GM11168 (cell line): ENCODE results near the gene NRXN2.

ENCODE experiments used
- in situ Hi-C: fragments of 300-500 bp; cut with MboI; formaldehyde crosslinking; loops from one replicate; pipeline ENCODE4 v1.12.0; 2022; ENCODE audit warnings: low sequenced_read_pairs; ENCODE audit not compliant: unreplicated experiment

Gene NRXN2

DNA sequence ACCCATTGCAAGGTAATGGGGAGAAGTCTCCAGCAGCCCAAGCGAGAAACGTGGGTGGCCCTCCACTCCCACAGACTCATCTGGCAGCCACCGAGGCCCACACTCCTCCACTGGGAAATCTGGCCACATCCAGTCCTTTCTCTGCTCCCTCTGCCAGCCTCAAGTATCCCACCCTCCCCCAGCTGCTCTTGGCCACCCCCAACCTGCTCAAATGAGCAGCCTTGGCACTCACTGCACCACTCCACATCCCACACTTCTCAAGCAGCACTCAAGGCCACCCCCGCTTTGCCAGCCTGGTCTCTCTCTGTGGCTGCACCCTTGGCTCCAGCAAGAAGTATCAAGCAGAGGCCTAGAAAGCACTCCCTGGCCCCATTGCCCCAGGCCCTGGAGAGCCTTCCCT is 103.8 kb downstream of the NRXN2 start:
- in situ Hi-C loops, result no loop called here

DNA sequence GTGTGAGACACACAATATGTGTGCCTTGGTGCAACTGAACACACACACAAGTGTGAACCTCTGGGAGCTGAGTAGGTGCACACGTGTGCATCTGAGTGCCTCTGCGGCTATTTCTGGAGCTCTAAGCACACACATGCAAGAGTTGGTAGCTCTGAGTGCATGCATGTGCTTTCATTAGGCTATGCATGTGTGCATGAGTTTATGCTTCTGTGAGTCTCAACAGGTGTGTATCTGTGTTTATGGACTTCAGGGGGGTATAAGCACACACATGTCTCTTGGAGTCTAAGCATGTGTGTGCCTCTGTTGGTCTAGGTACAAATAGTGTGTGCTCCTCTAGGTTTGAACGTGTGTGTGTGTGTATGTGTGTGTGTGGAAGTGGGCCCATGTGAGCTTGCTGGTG is 106.2 kb downstream of the NRXN2 start:
- in situ Hi-C loops, result no loop called here

DNA sequence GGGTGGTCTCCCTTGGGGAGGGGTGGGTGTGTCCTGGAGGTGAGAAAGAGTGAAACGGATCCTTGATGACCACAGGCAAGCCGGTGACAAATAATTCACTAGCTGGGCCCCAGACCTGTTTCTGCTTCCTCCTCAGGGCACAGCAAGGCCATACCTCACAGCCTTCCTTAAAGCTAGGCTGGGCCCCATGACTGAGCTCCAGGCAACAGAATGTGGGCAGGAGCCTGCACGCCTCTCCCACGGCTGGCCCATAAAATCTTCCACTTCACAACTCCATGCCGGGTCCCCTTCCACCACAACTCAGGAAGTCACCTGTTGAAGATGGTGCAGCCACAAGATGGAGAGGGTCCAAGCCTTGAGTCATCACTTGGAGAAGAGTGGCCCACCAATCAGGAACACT is 108.1 kb downstream of the NRXN2 start:
- in situ Hi-C loops, result no loop called here

DNA sequence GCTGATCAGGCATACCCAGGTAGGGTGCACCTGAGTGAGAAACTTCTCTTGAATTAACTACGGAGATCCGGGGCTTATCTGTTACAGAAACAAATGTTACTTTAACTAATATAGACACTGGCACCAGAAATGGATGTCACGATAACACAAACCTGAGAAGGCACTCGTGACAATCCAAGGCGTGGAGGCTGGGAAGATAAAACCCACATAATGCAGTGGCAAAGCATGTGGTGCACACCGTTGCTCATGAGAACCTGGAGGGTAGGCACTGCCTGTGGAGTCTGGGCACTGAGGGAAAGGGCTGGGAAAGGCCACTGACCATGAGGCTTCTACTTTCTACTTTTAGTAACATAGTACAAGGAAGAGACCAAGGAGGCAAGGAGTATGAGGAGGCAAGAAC is 109.3 kb downstream of the NRXN2 start:
- in situ Hi-C loops, result no loop called here

DNA sequence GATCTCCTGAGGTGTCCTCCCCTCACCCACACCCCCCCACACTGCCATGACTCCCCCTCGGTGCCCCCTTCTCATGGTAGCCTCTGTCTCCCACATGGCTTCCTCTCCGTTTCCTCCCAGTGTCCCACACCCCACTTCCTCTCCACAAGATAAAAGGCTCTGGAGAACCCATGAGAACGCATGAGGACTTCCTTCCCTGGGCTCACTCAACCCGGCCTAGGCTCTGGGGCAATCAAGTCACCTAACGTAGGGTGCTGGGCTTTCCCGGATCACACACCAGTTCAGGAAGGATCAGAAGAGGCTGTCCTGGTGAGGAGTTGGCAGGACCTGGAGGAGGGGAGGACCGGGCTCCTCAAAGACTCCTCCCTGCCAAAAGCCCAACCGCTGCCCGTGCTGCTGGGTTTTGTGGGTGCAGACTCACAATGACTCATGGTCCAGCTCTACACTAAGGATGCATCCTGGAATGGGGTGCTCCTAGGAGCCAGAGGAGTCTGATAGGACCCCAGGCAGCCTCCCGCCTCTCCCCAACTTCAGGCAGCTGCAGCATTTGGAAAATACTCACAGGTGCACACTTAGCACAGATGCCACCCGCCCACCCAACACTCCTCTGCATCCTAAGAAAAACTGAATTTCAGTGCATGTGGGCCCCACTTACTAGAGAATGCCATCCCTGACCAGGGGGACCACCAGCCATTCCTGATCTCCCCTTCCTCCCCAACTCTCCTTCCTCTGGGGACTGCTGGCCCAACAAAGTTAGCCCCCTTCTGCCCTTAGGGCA is 110.9 kb downstream of the NRXN2 start:
- in situ Hi-C loops, result no loop called here

DNA sequence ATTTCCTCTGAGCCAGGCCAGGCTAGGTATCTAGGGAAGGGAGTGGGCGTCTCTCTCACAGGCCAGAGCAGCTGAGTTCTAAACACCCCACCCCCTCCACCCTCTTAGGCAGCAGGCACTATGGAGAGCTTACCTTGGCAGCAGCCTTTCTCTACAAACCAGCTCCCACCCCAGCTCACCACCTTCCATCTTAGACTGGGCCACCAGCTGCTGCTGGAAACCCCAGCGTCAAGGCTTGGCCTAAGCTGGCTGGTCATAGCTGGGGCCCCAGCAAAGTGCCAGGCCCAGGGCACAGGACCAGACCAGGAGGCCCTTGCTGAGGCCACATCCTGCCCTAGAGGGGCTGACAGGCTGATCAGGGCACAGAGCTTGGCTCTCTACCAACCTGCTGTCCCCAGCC is 111.8 kb downstream of the NRXN2 start:
- in situ Hi-C loops, result no loop called here

DNA sequence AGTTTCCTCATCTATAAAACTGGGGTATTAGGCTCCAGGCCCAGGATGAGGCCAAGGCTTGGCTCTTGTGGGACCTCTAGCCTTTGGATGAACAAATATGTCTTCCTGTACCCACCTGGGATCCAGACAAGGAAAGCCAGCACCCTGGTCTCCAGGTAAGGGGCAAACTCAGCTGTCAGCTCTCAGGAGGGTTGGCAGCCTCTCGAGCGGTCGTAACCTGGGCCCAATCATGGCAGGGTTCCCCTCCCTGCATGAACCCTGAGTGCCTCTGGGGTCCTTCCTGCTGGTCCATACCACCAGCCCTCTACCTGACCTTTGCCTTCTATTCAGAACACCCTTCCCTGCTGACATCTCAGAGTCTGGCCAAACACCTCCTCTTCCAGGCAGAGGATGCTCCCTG is 112.4 kb downstream of the NRXN2 start:
- in situ Hi-C loops, result no loop called here

DNA sequence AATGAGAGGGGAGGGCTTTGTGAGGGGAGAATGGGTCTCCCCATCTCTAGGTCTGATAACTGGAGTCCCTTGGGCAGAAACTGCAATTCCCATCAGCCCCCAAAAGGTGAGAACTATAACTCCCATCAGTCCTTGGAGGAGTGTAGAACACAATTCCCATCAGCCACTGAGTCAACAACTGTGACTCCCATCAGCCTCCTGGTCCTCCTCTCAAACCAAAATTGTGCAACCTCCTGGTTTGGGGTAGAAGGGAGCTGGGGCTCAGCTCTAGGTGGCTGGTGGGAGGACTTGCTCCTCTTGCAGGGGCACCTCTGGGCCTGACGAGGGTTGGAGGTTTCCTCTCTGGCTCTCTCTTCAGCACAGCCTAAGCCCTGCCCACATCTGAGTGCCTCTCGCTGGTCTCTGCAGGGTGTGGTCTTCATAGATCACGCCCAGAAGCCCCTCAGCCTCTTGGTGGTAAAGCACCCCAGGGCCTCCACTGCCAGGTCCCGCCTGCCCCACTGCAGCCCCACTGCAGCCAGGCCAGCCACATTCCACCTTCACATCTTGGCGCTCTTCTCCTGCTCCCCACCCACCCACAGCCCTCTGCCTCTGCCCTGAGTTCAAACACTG is 113.5 kb downstream of the NRXN2 start:
- in situ Hi-C loops, result no loop called here

DNA sequence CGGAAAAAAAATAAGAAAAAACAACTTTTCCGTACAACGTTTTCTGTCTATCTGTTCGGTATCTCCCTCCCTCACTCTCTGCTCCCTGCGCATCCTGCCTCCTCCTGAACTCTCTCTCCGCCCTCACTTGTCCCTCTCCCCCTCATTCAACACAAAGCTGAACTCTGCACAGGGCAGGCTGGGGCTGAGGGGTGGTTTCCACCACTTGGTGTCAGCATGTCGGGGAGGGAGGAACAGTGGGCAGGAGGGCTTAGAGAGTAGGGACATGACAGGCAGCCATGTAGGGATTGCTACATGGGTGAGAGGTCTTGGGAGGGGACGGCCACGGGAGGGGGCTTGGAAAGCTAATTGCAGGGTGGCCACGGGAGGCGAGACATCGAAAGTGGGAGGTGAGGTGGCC is 114.4 kb downstream of the NRXN2 start:
- in situ Hi-C loops, result no loop called here

DNA sequence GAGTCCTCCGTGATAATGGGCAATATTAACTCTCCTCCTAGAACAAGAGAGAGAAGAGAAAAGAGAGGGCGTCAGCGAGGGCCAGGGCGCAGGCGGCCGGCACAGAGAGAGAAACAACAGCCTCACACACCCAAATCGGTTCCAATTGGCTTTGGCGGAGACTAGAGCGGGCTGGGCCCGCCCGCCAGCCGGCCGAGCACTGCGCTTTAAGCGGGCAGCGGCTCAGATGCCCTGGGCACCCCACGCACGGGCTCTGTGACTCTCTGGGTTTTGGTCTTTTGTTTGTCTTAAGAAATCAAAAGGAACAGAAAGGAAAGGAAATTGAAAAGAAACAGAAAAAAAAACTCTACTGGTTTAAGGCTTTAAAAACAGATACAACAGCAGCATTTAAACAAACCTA is 115.0 kb downstream of the NRXN2 start:
- in situ Hi-C loops, result no loop called here

DNA sequence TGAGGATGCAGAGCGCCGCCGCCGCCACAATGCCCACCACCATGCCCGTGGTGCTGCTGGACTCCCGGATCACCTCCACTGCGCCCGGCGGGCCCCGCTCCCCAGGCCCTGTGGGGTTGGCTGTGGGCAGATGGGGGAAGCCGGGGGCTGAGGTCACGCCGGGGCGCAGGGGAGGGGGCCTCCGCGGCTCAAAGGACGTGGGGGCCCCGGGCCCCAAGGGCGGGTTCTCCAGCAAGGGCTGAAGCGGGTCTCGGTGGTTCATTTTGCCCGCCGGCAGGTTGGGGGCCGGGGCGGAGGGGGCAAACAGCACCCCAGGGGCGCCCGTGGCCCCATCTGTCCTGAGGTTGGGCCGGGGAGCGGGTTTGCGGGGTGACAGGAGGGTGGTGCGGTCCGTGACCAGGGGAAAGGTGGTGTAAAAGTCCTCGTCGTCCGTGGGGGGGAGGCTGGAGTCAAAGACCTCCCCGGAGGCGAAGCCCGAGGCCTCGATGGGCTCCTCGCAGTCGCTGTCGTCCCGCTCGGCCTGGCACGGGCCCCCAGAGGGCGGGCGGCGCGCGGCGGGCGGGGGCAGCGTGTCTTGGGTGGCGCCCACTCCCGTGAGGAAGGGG is 115.5 kb downstream of the NRXN2 start:
- in situ Hi-C loops, result no loop called here

DNA sequence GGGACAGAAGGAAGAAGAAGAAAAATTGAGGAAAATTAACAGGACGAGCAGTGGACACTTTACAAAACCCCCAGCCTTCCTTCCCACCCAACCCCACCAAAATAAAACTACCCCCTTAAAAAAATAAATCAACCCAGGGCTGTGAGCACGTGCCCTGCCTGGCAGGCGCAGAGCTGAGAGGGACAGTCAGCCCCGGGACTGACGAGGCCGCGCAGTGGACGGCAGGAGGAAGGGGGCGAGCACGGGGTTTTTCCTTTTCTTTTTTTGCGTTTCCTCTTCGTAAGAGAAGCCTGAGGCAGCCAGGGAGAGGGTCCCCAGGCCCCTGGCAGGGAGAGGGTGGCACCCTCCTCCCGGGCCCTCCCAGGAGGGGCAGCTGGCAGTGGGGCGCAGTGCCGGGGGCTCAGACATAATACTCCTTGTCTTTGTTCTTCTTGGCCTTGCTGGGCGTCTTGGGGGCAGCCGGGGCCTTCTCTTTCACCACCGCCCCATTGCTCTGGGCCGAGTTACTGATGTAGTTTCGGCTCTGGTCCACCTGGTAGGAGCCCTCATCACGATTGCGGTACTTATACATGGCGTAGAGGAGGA is 116.1 kb downstream of the NRXN2 start:
- in situ Hi-C loops, result no loop called here

DNA sequence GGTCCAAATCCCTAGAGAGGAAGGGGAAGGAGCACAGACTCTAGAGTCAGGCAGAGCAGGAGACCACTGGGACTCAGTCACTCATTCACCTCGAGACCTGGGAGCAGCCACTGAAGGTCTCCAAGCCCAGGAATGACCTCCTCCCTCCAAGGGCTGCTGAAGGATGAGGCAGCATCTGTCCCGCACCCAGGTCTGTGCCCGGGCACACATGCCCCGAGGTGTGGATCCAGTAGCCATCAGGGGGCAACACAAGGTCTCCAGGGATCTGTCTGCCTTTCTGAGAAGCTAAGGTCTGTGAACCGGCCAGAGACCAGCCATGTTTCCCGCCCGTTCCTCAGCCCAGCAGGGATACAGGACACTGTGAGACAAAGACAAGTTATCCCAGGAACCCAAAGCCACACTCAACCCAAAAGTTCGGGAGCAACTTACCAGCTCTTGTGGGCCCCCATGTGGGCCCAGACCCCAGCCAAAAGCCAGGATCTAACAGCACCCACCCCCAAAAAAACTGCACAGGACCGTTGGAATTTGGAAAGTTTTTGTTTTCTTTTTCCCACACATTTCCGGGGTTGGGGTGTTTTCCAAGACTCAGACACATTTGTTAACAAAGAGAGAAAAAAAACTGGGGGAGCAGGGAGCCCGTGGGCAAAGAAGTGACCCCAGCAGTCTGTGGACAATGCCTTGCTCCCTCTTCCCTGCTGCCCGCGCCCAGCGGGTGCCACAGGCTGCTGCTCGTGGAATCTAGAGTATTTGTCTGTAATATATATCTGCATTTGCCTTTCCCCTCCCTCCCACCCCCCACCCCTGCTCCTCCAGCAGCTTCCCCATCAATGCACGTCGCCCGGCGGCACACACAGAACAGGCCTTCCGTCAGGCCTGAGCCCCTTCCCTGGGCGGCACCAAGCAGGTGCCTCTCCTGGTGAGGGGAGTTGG is 117.1 kb downstream of the NRXN2 start:
- in situ Hi-C loops, result no loop called here

DNA sequence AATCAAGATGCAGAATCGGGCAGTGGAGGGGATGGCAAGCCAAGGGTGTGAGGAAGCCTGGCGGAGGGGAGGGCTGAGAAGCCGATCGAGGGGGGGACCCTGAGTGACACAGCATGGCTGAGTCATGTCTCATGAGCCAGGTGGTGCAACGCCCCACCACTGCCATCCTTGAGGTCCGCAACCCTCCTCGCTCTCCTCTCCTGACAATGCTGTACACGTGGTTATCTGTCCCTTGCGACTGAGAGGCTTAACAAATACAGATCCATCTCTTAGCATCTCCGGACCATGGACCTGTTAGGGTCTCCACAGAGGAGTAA is 117.8 kb downstream of the NRXN2 start:
- in situ Hi-C loops, result no loop called here

DNA sequence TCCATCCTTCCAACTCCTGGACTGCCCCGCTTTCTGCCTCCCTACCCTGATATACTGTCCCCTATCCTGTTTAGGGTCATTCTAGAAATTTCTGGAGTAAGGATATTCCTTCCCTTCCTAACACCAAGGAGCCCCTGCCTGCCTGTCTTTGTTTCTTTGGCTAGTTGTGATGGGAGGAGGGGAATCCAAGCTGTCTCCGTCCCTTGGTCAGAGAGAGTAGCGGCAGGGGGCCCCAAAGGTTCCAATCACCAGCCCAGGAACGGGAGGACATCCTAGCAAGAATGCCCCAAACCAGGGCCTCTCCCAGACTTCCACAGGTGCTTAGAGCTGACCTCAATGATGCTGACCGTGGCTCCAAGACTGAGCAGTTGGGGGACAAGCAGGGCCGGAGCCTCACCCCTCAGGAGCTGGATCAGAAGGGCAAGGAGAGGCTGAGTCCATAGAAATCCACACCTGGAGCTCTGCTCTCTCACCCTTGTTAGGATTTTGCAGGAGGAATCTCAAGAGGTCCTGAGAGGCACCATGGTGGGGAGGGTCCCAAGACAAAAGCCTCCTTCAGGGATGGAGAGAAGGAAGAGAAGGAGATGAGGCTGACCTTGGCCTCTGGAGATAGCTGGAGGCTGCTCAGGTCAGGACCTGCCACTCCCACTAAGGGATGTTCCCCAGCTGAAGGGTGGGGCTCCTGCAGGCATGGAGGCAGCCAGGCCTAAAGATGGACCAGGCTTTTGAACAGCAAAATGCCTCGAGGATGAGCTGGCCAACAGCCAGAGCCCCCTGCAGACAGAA is 118.3 kb downstream of the NRXN2 start:
- in situ Hi-C loops, result no loop called here

DNA sequence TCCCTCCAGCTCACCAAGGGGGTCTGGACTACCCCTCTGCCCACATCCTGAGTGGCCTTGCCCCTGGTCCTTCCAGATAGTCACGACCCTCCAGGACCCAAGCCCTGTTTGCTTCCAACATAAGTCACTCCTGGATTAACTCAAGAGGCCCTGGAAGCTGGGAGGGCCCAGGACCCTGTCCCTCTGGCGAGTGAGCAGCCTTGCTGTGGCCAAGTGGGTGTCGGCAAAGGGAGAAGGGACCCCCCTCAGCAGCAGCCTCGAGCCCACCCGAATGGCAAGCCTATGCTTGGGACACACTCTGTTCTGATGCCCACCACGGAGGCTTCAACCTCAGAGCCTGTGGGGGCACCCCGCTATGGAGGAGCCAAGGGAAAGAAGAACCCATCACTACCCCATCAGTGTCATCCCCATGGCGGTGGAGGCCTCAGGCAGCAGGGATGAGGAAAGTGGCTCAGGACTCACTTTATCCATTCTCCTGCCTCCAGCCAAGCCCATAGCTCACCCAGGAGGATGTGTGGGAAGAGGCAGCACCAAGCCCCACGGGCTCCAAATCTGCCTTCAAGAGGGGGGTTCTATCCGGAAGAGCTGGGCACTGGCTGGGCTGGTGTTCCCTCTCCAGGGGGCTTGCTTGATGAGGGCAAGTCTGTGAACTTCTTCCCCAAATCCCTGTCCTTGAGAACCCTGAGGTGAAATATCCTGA is 119.4 kb downstream of the NRXN2 start:
- in situ Hi-C loops, result no loop called here

DNA sequence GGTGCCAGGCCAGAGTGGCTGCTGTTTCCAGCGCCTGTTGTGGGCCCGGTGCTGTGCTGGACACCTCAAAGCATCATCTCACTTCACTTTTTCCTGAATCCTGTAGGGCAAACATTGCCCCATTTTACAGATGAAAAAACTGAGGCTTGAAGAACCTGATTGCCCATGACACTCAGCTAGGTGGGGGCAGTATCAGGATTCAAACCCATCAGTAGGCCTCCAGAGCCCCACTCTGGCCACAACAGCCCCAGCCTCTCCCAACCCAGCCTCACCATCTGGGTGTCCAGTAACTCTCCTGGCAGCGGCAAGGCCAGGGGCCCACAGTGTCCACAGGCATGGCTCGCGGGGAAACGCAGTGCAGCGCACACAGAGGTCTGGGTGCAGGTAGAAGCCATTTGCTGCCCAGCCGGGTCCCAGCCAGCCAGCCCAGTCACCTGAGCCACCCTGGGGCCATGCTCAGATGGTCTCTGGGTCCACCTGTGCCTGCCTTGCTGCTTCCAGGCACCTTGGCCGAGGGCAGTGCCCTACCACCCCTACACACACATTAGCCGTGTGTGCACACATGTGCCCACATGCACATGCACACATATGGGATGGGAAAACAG is 120.4 kb downstream of the NRXN2 start:
- in situ Hi-C loops, result no loop called here

DNA sequence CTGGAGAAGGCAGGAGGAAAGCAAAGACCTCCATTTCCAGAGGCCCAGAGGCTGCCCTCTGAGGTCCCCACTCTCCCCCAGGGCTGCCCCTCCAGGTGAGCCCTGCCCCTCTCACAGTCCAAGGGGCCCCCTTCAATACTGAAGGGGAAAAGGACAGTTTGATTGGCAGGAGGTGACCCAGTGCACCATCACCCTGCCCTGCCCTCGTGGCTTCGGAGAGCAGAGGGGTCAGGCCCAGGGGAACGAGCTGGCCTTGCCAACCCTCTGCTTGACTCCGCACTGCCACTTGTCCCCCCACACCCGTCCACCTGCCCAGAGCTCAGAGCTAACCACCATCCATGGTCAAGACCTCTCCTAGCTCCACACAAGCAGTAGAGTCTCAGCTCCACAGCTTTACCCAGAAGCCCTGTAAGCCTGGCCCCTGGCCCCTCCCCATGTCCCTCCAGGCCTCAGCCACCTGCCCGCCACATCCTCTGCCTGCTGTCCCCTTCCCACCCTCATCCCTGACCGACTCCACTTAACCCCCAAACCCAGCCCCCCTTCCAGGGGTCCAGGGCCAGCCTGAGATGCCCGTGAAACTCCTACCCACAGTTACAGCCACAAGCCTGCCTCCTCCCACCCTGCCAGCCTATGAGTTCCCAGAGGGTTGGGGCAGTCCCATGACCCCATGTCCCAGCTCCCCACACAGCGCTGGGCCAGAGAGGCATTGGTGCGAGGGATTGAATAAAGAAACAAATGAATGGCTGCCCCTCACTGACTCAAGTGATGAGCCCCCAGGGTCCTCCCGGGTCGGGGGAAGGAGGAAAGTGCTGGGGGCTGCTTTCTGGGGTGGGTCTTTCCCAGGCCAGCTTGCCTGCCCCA is 121.2 kb downstream of the NRXN2 start:
- in situ Hi-C loops, result no loop called here
